Stimulated activated CD8-positive, alpha-beta memory T cell treated with anti-CD3 and anti-CD28 coated beads, Interleukin-2, amount 100 ng/mL, for 48 hours (primary cell): Measurements from ENCODE around the gene PAX6.
"Not testable (repeated sequence)": the region's sequence is repeated elsewhere in the genome, so short reads cannot be mapped to it uniquely, and the experiment has no call there.

Source experiments
- DNase-seq, 2 donors: peaks; one replicate each; pipeline ENCODE4 v3.0.0-alpha.2; 2020; ENCODE audit warnings: low read depth in 2 of 2

Gene PAX6

DNA sequence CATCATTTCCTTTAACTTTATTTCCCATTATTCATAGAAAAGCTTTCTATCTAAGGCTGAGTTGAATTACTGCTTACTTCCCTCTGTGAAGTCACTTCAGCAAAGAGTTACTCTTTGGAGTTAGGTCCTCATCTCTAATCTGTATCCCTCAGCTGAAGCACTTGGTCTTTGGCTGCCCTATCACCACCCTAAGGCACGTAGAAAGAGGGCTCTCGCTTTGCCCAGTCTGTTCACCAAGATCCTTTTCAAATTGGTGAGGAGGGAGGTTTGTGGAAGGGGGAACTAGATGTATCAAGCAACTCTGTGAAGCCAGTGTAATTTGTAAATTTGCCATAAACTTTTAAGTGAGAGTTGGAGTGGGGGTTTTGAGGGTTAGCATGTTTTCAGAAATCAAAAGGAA, 43.4 kb downstream of the PAX6 start:
- DNase-seq = no peak

DNA sequence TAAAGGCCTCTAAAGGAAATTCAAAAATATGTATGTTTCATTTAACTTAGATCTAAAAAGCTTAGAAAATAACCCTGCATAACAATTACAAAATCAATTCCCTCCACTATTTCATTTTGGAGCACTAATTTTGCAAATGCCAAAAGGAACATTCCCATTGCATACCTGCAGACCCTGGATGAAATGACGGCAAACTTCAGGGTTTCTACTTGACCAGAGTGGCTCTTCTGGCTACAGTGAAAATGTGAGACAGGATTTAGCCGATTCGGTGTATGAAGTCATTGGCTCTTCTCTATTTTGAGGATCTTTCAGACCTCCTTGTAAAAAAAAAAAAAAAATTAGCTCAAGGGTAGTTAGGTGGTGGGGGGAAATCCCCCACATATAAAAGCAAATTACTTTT, 44.1 kb downstream of the PAX6 start:
- no peak for DNase-seq

DNA sequence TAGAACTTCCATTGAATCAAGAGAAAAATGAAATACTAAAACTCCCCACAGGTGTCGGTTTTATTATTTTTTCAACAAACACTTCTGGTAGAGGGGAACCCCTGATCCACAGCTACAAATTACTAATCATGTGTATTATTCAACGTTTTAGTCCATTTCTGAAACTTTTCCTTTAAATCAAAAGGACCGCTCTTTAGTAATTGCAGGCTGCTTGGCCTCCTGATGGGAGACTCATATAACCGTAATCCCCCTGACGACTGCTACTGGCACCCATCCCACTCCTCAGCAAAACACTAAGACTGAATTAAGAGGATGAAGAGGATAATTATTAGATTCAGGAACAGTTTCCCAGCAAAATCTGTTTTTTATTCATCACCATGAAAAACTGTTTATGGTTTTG, 46.4 kb downstream of the PAX6 start:
- no peak for DNase-seq

DNA sequence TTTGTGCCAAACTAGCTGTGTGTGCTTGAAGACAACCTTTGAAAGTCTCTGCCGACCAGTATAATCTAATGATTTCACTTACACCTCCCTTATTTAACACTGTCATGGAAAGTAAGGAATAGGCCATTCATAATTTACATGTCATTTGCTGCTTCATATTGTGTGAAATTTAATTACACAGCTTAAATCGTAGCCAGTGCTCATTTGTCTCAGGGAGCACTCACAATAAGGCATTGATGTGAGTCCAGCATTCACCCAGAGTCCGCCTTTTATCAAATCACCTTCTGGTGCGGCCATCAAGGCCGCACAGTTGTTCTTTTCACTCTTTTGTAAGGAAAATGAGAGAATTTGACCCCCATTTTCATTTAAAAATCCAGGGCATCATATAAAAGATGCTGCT, 46.9 kb downstream of the PAX6 start:
- no peak for DNase-seq

DNA sequence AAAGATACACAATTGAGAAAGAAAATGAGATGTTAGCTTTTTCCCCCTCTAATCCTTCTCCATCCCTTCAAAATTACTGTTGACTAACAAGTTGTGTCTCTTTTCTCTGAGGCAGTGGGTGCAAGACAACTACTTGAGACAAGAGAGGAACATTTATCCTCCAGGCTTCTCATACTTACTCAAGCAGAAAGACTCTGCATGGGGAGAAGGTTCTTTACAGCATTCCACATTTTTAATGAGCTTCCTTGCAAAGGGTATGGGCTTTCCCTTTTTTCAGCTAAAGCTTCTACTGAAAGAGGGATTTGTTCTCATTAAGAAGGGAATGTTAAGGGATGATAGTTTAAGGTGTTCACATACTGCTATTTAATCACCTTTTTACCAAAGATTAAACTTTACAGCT, 47.8 kb downstream of the PAX6 start:
- no peak for DNase-seq

DNA sequence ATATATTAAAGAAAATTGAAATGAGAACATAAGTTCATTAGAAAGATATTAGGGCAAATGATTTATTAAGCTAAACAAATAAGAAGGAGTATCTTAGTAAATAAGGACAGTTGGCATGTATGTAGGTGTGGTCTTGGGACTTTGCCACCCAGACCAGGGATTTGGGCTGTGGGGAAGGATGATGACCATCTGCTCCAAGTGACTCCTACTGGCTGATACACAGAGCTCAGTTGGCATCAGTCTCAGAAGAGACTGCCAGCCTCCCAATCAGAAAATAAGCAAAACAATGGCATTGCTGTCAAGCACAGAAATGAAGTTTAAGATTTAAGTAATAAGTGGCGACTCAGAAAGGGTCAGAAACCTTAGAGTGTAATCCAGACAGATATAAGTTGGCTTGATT, 49.5 kb downstream of the PAX6 start:
- DNase-seq = no peak

DNA sequence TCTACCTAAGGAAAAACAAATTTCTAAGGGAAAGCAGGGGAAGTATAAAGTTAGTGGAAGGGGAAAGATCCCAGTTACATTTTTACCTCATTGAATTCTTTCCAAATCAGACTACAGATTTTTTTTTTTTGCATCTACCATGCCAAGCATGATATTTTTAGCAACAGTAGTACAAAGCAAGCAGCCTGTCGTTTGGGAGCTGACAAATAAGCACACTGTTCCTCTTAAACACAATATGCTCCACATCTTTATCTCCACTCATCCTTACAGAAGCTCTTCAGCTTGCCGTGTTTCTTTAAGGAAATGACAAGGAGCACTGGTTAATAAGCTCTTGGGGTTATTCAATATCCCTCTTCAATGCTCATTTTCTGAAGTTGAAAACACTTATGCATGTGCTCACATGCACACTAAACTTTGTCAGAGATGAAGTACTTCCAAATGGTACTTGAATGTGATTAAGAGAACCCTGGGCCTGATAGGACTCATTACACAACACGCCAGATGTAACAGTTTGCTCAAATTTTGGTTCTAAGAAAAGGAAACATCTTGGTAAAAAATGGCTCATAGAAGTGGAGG, 53.8 kb downstream of the PAX6 start:
- DNase-seq = no peak

DNA sequence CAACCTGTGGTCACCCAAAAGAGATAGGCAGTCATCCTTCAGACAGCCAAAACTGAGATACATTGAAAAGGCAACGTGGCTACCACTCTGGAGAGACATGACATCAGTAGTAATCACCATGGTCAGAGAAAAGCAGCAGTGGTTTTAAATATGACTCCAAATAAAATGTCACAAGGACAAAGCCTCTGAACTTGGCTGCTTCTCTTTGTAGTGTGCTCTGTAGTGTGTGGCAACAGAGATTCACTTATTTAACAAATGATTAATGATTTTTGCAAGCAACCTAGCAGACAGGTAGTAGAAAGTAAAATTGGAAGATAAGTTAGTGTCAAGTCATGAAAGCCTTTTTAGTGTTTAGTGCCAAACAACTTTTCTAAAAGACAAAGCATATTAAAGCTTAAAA, 63.5 kb downstream of the PAX6 start:
- no peak for DNase-seq

DNA sequence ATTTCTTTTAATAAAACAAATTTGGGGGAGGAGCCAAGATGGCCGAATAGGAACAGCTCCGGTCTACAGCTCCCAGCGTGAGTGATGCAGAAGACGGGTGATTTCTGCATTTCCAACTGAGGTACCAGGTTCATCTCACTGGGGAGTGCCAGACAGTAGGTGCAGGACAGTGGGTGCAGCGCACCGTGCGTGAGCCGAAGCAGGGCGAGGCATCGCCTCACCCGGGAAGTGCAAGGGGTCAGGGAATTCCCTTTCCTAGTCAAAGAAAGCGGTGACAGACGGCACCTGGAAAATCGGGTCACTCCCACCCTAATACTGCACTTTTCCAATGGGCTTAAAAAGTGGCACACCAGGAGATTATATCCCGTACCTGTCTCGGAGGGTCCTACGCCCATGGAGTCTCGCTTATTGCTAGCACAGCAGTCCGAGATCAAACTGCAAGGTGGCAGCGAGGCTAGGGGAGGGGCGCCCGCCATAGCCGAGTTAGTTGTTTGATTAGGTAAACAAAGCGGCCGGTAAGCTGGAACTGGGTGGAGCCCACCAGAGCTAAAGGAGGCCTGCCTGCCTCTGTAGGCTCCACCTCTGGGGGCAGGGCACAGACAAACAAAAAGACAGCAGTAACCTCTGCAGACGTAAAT, 70.3 kb downstream of the PAX6 start:
- DNase-seq = not testable (repeated sequence)

DNA sequence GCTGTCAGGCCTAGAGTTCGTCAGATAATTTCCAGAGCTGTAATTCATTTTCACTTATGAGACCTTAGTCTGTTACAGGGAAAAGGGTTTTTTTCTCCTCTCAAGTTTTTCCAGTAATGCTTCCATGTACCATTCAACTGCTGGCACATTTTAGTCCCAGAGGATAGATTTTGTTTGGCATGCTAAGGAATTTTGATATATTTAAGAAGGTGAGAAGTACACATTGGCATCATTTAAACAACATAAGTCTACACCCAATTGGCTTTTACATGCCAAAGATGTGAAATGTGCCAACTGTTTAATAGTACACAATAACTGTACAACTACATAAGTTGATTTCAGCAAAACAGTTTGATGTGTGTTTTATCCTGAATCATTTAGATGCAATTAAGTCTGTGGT, 71.0 kb downstream of the PAX6 start:
- DNase-seq = no peak
